IPS-15b (cell line): ENCODE results near the gene FTCD.
"Not testable (repeated sequence)": the region's sequence is repeated elsewhere in the genome, so short reads cannot be mapped to it uniquely, and the experiment has no call there.

Source experiments
- H3K27me3 ChIP-seq: one replicate; pipeline ENCODE4 v1.6.1; 2013; ENCODE audit warnings: low read length; ENCODE audit not compliant: control insufficient read depth, insufficient read depth
- H3K36me3 ChIP-seq: one replicate; pipeline ENCODE4 v1.6.1; 2013; ENCODE audit warnings: low read length; ENCODE audit not compliant: control insufficient read depth, insufficient read depth
- H3K4me1 ChIP-seq: one replicate; pipeline ENCODE4 v1.6.1; 2013; ENCODE audit warnings: mild to moderate bottlenecking, low read length; ENCODE audit not compliant: control insufficient read depth, insufficient read depth
- H3K4me3 ChIP-seq: one replicate; pipeline ENCODE4 v1.5.1; 2013; ENCODE audit warnings: low read depth, low read length
- H3K9ac ChIP-seq: one replicate; pipeline ENCODE4 v1.6.1; 2013; ENCODE audit warnings: low read depth, mild to moderate bottlenecking, low read length
- H3K9me3 ChIP-seq: one replicate; pipeline ENCODE4 v1.6.1; 2013; ENCODE audit warnings: mild to moderate bottlenecking, low read length; ENCODE audit not compliant: control insufficient read depth, insufficient read depth

Gene FTCD

GRCh38 chr21:46155514-46156377 lies at the start of gene FTCD:
Gene FTCD (minus strand): TSS chr21:46155579. CDS start chr21:46155523, 56 bp downstream.
- H3K36me3 ChIP-seq, result peaks cover 6% of the 10 kb centered on the region
- peak within 1 kb of the TSS; percentile 24 for H3K9ac ChIP-seq
- H3K27me3 ChIP-seq, result no peaks in the 10 kb centered on the region
- H3K4me3 ChIP-seq, result no peak within 1 kb of the TSS
- no peaks in the 10 kb centered on the region for H3K4me1 ChIP-seq
- no peaks in the 10 kb centered on the region for H3K9me3 ChIP-seq

DNA sequence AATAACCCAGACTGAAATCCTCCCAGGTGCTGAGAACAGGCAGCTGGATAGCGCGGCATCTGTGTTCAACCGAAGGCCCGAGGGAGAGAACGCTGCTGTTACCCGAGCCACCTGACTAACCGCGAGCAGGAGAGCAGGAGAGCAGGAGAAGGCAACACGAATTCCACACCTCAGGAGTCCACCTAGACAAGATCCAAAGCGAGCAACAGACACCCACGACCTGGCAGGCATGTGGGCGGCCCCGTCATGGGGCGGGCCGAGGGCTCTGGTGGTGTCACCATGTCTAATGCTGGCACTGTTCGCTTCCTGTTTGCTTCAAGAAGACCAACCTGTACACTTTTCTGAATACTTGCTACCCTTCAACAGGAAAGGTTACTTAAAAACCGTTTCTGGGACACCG lies 49.8 kb upstream of the FTCD start:
- H3K9me3 ChIP-seq, result no peaks in the 10 kb centered on the region
- no peaks in the 10 kb centered on the region for H3K4me1 ChIP-seq
- no peak overlapping the region for H3K9ac ChIP-seq
- peaks cover 46% of the 10 kb centered on the region for H3K36me3 ChIP-seq
- no peak overlapping the region for H3K4me3 ChIP-seq
- H3K27me3 ChIP-seq, result no peaks in the 10 kb centered on the region

- Histone ChIP-seq H3K4me1 (no peaks in the 10 kb centered on the region), H3K9ac (no peak overlapping the region), H3K4me3 (no peak overlapping the region), H3K27me3 (no peaks in the 10 kb centered on the region), H3K9me3 (no peaks in the 10 kb centered on the region), H3K36me3 (peaks cover 32% of the 10 kb centered on the region)
Measured at GRCh38 chr21:46203203-46203600, 47.8 kb upstream of the FTCD start.

GRCh38 chr21:46202592-46203202 lies 47.3 kb upstream of the FTCD start:
- no peaks in the 10 kb centered on the region for H3K9me3 ChIP-seq
- H3K36me3 ChIP-seq, result peaks cover 26% of the 10 kb centered on the region
- no peaks in the 10 kb centered on the region for H3K4me1 ChIP-seq
- H3K9ac ChIP-seq, result no peak overlapping the region
- no peak overlapping the region for H3K4me3 ChIP-seq
- H3K27me3 ChIP-seq, result no peaks in the 10 kb centered on the region

- H3K9me3 ChIP-seq, H3K9ac ChIP-seq, H3K27me3 ChIP-seq, H3K4me1 ChIP-seq, H3K4me3 ChIP-seq: not testable (repeated sequence)
- peaks cover 16% of the 10 kb centered on the region for H3K36me3 ChIP-seq
Measured at GRCh38 chr21:46200877-46201803, 45.8 kb upstream of the FTCD start.

GRCh38 chr21:46199436-46200373 lies 44.3 kb upstream of the FTCD start:
- Histone ChIP-seq H3K4me1 (no peaks in the 10 kb centered on the region), H3K9me3 (no peaks in the 10 kb centered on the region), H3K4me3 (no peak overlapping the region), H3K9ac (no peak overlapping the region), H3K36me3 (peaks cover 13% of the 10 kb centered on the region), H3K27me3 (no peaks in the 10 kb centered on the region)

- no peaks in the 10 kb centered on the region for H3K27me3 ChIP-seq
- H3K4me3 ChIP-seq, result no peak overlapping the region
- peaks cover 26% of the 10 kb centered on the region for H3K36me3 ChIP-seq
- H3K9me3 ChIP-seq, result no peaks in the 10 kb centered on the region
- H3K9ac ChIP-seq, result no peak overlapping the region
- no peaks in the 10 kb centered on the region for H3K4me1 ChIP-seq
Measured at GRCh38 chr21:46196733-46197132, 41.4 kb upstream of the FTCD start.

DNA sequence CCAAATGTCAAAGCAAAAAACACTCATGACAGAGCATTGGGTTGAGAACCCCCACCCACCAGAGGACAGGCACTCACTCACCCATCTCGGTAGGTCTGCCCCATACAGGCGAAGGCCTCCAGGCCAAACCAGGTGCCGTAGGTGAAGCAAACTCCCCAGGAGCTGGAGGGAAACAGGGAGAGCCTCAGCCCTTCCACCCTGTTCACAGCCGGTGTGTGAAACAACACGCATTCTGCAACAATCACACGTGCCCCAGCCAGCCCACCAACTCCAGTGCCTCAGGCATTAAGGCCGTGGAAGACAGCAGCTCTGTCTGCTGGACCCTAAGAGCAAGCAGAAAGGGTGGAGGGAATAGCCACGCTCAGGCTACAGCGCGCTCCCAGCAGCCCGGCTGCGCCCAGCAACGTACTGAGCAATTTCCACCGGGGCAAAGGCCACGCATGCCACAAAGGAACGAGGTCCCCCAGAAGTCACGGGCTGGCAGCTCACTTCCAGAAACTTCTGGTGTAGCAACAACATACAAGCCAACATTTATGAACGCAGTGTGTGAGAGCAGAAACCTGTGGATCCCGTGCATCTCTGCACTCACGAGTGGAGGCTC lies 40.3 kb upstream of the FTCD start:
- Histone ChIP-seq H3K4me1 (no peaks in the 10 kb centered on the region), H3K27me3 (no peaks in the 10 kb centered on the region), H3K9me3 (no peaks in the 10 kb centered on the region), H3K9ac (no peak overlapping the region), H3K4me3 (no peak overlapping the region), H3K36me3 (peaks cover 29% of the 10 kb centered on the region)

- Histone ChIP-seq H3K4me1 (no peaks in the 10 kb centered on the region), H3K9ac (no peak overlapping the region), H3K4me3 (no peak overlapping the region), H3K36me3 (peaks cover 33% of the 10 kb centered on the region), H3K27me3 (no peaks in the 10 kb centered on the region), H3K9me3 (no peaks in the 10 kb centered on the region)
Measured at GRCh38 chr21:46194374-46195334, 39.3 kb upstream of the FTCD start.

- no peak overlapping the region for H3K9ac ChIP-seq
- H3K36me3 ChIP-seq, result peaks cover 33% of the 10 kb centered on the region
- H3K9me3 ChIP-seq, result no peaks in the 10 kb centered on the region
Measured at GRCh38 chr21:46193829-46194373, 38.5 kb upstream of the FTCD start.

More at GRCh38 chr21:46193829-46194373, 38.5 kb upstream of the FTCD start:
- no peaks in the 10 kb centered on the region for H3K4me1 ChIP-seq
- no peak overlapping the region for H3K4me3 ChIP-seq
- no peaks in the 10 kb centered on the region for H3K27me3 ChIP-seq
